AG09319 (cell line): ENCODE measurements around the gene NFKBIZ.
A peak's percentile ranks its signal among the peaks of the same experiment; 100 is the strongest.

ENCODE experiments used
- DNase-seq: peaks from one replicate; pipeline ENCODE4 v3.0.0-alpha.2; 2010; ENCODE audit warnings: low read depth; ENCODE audit errors: extremely low read depth
- TF ChIP-seq, protein P1 (sequence below): IDR thresholded peaks from 2 replicates; pipeline ENCODE4 v1.5.1; 2011; ENCODE audit warnings: low read depth, mild to moderate bottlenecking, inconsistent platforms, low read length, moderate library complexity

NFKBIZ gene, protein sequence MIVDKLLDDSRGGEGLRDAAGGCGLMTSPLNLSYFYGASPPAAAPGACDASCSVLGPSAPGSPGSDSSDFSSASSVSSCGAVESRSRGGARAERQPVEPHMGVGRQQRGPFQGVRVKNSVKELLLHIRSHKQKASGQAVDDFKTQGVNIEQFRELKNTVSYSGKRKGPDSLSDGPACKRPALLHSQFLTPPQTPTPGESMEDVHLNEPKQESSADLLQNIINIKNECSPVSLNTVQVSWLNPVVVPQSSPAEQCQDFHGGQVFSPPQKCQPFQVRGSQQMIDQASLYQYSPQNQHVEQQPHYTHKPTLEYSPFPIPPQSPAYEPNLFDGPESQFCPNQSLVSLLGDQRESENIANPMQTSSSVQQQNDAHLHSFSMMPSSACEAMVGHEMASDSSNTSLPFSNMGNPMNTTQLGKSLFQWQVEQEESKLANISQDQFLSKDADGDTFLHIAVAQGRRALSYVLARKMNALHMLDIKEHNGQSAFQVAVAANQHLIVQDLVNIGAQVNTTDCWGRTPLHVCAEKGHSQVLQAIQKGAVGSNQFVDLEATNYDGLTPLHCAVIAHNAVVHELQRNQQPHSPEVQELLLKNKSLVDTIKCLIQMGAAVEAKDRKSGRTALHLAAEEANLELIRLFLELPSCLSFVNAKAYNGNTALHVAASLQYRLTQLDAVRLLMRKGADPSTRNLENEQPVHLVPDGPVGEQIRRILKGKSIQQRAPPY

DNA sequence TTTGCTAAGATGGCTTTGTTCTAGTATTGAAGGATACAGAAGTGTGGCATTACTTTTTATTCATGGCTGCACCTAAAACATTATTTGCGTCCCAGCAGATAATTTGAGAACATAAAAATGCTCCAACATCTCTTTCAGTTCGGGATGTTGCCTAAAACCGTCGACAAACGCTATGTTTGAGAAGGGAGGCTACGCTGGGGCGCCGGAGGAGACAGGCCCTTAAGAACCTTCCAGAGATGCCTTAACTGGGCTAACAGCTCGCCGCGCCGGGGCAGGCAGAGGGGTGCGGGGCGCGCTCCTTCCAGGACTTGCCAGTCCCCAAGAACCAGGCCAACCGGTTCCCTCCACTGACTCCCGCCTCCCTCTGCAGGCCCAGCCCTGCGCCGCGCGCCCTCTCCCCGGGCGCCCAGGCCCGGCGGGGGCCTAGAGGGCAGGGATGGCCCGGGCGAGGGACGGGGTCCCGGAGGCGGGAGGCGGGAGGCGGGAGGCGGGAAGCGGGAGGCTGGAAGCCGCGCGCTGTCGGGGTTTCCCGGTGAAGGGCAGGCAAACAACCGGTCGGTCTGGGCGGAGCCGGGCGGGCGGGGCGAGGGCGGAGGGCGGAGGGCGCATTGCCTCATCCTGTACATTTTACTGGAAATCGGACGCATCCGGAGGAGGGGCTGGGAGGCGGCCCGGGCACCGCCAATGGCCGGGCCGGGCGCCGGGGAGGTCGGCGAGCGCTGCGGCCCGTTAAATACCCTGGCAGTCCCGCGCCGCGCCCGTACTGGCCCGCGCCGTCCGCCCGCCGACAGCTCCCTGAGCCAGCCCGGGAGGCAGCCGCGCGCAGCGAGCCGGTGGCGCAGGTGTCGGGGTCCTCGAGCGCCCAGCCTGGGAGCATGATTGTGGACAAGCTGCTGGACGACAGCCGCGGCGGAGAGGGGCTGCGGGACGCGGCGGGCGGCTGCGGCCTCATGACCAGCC, at the start of gene NFKBIZ:
Gene NFKBIZ, plus strand, starts transcription at position 761 of the 960 bp plus-strand sequence. Its CDS starts 115 bp downstream, at position 876.
- TF ChIP-seq, protein P1, sequence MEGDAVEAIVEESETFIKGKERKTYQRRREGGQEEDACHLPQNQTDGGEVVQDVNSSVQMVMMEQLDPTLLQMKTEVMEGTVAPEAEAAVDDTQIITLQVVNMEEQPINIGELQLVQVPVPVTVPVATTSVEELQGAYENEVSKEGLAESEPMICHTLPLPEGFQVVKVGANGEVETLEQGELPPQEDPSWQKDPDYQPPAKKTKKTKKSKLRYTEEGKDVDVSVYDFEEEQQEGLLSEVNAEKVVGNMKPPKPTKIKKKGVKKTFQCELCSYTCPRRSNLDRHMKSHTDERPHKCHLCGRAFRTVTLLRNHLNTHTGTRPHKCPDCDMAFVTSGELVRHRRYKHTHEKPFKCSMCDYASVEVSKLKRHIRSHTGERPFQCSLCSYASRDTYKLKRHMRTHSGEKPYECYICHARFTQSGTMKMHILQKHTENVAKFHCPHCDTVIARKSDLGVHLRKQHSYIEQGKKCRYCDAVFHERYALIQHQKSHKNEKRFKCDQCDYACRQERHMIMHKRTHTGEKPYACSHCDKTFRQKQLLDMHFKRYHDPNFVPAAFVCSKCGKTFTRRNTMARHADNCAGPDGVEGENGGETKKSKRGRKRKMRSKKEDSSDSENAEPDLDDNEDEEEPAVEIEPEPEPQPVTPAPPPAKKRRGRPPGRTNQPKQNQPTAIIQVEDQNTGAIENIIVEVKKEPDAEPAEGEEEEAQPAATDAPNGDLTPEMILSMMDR = no peak
- DNase-seq = peak; percentile 90

DNA sequence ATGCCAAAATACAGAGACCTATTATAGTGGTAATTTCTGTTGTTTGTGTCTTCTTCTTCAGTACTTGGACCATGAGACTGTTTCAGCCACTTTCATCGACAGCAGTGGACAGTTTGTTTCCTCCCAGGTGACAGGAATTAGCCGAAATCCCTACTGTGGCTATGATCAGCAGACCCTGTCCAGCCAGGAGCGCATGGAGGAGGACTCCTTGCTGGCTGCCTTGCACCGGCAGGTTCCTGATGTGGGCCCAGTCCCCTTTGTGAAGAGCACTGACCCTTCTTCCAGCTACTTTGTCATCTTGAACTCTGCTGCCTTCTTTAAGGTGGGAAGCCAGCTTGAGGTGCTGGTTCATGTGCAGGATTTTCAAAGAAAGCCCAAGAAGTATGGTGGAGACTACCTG, 48.1 kb upstream of the NFKBIZ start:
- DNase-seq = no peak
- TF ChIP-seq, protein P1 = no peak

DNA sequence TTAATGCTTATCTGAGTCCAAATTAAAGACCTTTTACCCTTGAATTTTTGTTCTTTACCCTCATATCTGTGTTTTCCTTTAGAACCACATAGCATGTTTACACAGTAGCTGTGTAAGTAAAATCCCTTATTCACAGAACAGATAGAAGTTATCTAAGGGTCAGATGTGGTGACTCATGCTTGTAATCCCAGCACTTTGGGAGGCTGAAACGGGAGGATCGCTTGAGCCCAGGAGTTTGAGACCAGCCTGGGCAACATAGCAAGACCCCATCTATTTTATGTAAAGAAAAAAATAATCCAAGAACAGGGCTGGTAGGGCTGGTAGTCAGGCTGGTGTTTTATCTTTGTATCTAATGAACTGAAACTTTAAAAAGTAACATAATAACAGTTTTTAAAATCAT, 47.1 kb upstream of the NFKBIZ start:
- TF ChIP-seq, protein P1 = no peak
- DNase-seq = no peak

DNA sequence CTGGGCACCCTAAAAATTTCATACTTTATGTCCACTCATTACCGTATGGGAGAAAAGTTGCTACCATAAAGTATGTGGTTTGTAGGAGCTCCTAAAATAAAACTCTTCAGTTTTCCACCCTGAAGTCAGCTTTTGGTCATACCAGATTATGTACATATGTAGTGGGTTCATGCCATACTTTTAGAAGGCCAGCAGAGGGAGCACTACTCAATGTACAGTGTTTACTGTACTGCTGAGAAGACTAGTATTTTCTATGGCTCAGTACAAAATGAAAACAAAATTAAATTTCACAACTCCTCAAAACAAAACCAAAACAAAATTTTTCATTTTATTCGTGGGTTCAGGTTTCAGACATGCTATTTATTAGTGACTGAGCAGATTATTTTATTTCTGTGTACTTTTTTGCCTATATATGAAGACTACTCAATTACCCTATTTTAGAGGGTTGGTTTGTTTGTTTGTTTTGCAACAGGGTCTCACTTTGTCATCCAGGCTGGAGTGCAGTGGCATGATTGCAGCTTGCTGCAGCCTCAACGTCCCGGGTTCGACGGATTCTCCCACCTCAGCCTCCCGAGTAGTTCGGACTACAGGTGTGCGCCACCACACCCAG, 46.0 kb upstream of the NFKBIZ start:
- DNase-seq = no peak
- TF ChIP-seq, protein P1 = peak; percentile 91

DNA sequence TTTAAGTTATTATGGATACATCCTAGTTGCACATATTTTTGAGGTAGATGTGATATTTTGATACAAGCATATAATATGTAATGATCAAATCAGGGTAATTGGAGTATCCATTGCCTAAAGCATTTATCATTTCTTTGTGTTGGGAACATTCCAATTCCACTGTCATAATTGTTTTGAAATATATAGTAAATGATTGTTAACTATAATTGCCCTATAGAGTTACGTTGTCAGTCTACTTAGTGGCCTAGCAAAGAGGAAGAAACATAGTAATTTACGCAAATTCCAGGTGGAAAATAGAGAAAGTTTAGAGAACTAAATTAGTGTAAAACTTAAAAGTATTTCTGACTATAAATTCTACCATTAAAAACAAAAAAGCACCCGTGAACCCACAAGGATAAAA, 45.4 kb upstream of the NFKBIZ start:
- TF ChIP-seq, protein P1 = no peak

DNA sequence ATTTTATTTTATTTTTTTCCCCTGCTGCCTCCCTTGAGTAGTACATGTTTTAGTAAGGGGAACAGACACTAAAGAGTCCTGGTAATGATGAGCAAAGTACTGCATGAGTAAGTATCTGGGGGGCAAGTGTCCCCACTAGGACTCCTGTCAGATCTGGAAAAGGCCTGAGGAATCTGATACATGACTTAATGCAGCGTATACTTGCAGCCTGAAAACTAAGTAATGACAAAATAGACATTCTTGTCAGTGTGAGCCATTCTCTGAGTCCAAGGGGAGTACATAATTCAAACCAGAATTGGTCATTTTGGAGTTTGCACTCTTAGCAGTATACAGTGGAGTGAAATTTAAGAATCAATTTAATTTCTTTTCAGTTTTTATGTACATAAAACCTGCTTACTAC, 42.8 kb upstream of the NFKBIZ start:
- TF ChIP-seq, protein P1 = no peak
- DNase-seq = no peak

More for the DNA sequence above, 45.4 kb upstream of the NFKBIZ start:
- no peak for DNase-seq
